Caco-2 (cell line): ENCODE measurements around the gene PHPT1. TPM values are rescaled to one million over a fixed set of nuclear protein-coding genes. Genes with fewer than 3 reads are reported as not detected.

ENCODE experiments used
- Bru-seq: library from RNA; stranded (reverse); fragments of 400-500 nt; gene quantifications from one replicate; lab custom pipeline; 2021; lab: Mats Ljungman, UMichigan
- BruChase-seq, 2 experiments: library from RNA; stranded (reverse); fragments of 400-500 nt; gene quantifications; one replicate each; lab custom pipeline; 2021; lab: Mats Ljungman, UMichigan
- BruUV-seq: library from RNA; stranded (reverse); fragments of 400-500 nt; replicated peaks from 2 replicates; lab custom pipeline; 2021; lab: Mats Ljungman, UMichigan
- CTCF ChIA-PET: fragments of 300-600 bp; sonication (Branson Sonifier 250); formaldehyde crosslinking; loops from one replicate; lab custom pipeline; 2022; ENCODE audit warnings: antibody characterized with exemption; lab: Charles Lee
- POLR2A ChIA-PET: fragments of 300-600 bp; sonication (Branson Sonifier 250); formaldehyde crosslinking; loops from one replicate; lab custom pipeline; 2022; ENCODE audit warnings: antibody characterized with exemption; lab: Charles Lee
- DNase-seq, 2 experiments: peaks; one replicate each; pipeline versions ENCODE4 v3.0.0 to v3.0.0-alpha.2; 2020 to 2022
- H3K27me3 ChIP-seq: replicated peaks from 2 replicates; pipeline ENCODE4 v1.6.0; 2011; ENCODE audit warnings: low read length; ENCODE audit not compliant: control insufficient read depth, insufficient read depth
- H3K36me3 ChIP-seq: 2 replicates; pipeline ENCODE4 v1.5.1; 2011; ENCODE audit warnings: low read length; ENCODE audit not compliant: control insufficient read depth, insufficient read depth
- H3K4me1 ChIP-seq: fragments of 250-450 bp; sonication (Bioruptor Pico); 2 replicates; pipeline ENCODE4 v1.5.1; 2020; ENCODE audit warnings: mild to moderate bottlenecking
- H3K4me3 ChIP-seq: 2 replicates; pipeline ENCODE4 v1.5.1; 2011; ENCODE audit warnings: low read depth, mild to moderate bottlenecking, control low read depth, low read length
- H3K9me3 ChIP-seq: fragments of 250-450 bp; sonication (Bioruptor Pico); 2 replicates; pipeline ENCODE4 v1.5.1; 2020; ENCODE audit warnings: mild to moderate bottlenecking, moderate library complexity
- H3K27ac Mint-ChIP-seq: one replicate; pipeline ENCODE4 v1.8.0; 2022; ENCODE audit warnings: mixed read lengths; ENCODE audit not compliant: unreplicated experiment
- H3K27me3 Mint-ChIP-seq: one replicate; pipeline ENCODE4 v1.8.0; 2022; ENCODE audit warnings: mixed read lengths; ENCODE audit not compliant: insufficient read depth, unreplicated experiment
- H3K36me3 Mint-ChIP-seq: one replicate; pipeline ENCODE4 v1.8.0; 2022; ENCODE audit warnings: mild to moderate bottlenecking, mixed read lengths; ENCODE audit not compliant: insufficient read depth, unreplicated experiment
- H3K4me1 Mint-ChIP-seq: one replicate; pipeline ENCODE4 v1.8.0; 2022; ENCODE audit warnings: low read depth, mixed read lengths; ENCODE audit not compliant: unreplicated experiment
- H3K4me3 Mint-ChIP-seq: one replicate; pipeline ENCODE4 v1.8.0; 2022; ENCODE audit warnings: mild to moderate bottlenecking, moderate library complexity, mixed read lengths; ENCODE audit not compliant: unreplicated experiment
- H3K9me3 Mint-ChIP-seq: one replicate; pipeline ENCODE4 v1.8.0; 2022; ENCODE audit warnings: mixed read lengths; ENCODE audit not compliant: unreplicated experiment
- CTCF ChIP-seq, 2 experiments: fragments of 200-600 bp in 1 of 2; IDR thresholded peaks; 1 replicate in 1 of 2; 2 replicates in 1 of 2; pipeline versions ENCODE4 v1.5.1 to v1.8.0; 2011 to 2022; ENCODE audit warnings: antibody characterized with exemption in 1 of 2, control low read depth in 1 of 2, inconsistent platforms in 1 of 2, low read depth in 1 of 2, low read length in 1 of 2, mild to moderate bottlenecking in 1 of 2, moderate library complexity in 1 of 2; ENCODE audit not compliant: insufficient read depth in 1 of 2, severe bottlenecking in 1 of 2, unreplicated experiment in 1 of 2
- intact Hi-C: fragments of 100-400 bp; cut with micrococcal nuclease; formaldehyde crosslinking; loops from one replicate; pipeline ENCODE4 v1.10.0; 2022; ENCODE audit not compliant: unreplicated experiment
- long read RNA-seq: library from polyadenylated mRNA; stranded (forward); transcript quantifications from one replicate; pipeline ENCODE4 v2.0.0, GENCODE V29; 2022
- total RNA-seq: library from RNA; stranded (reverse); gene quantifications from 2 replicates; pipeline ENCODE4 v1.2.3, GENCODE V29; 2022

The PHPT1 gene
- total RNA-seq (103 and 105 TPM in 2 replicates), Bru-seq, nascent RNA (percentile 68 among the genes with signal in this experiment), BruChase-seq, experiment 1, labeled RNA remaining after a 2-hour chase (percentile 77 among the genes with signal in this experiment), BruChase-seq, experiment 2, labeled RNA remaining after a 6-hour chase (percentile 91 among the genes with signal in this experiment)
- long read RNA-seq, transcript PHPT1-205 (3 exons, 1,316 nt): minor isoform, 17 of 198 reads
- long read RNA-seq, transcript PHPT1-201 (3 exons, 890 nt): major isoform, 158 of 198 reads
- long read RNA-seq, partial matches to known transcripts: 13 of 198 reads
- long read RNA-seq, other reads (novel, unspliced or antisense): 5 of 198 reads

- intact Hi-C loops: loop anchor here (1.0 to 10.0 kb wide), 3 partner anchors 17 to 96 kb away; partner anchors contain the start of genes C8G, EDF1, FBXW5 and RABL6
- ChIA-PET CTCF (interaction anchor here (1.5 kb wide), 1 partner anchor 186 kb away, joined by 3 read pairs; no protein-coding TSS in a partner anchor), POLR2A (no interaction called here)
- H3K27me3 ChIP-seq: no peaks in the 10 kb centered on the region
- peak within 1 kb of the TSS; percentile 97 for H3K4me3 ChIP-seq
- TF ChIP-seq CTCF (IDR thresholded peaks at IDR 0.05; ENCODE audit: insufficient read depth in 1 of 2, low read depth in 1 of 2, low read length in 1 of 2, severe bottlenecking in 1 of 2, unreplicated experiment in 1 of 2): no peak
- Mint-ChIP-seq H3K27me3 (no peaks in the 10 kb centered on the region), H3K4me3 (peak within 1 kb of the TSS; percentile 97), H3K9me3 (no peaks in the 10 kb centered on the region), H3K36me3 (peaks cover 60% of the 10 kb centered on the region), H3K27ac (peak within 1 kb of the TSS; percentile 87), H3K4me1 (no peaks in the 10 kb centered on the region)
- peak; percentile 99 for DNase-seq
- H3K9me3 ChIP-seq: no peaks in the 10 kb centered on the region
- BruUV-seq: no TSS peak
- peaks cover 8% of the 10 kb centered on the region; the same call in 1 of the 2 replicates for H3K4me1 ChIP-seq
- H3K36me3 ChIP-seq: peaks cover 1% of the 10 kb centered on the region; the same call in 1 of the 2 replicates
These were observed at the start of gene PHPT1 for GRCh38 chr9:136849038-136849959. TSS of gene PHPT1 (plus strand) at chr9:136849409. CDS start at chr9:136849431, 22 bp downstream.

DNA sequence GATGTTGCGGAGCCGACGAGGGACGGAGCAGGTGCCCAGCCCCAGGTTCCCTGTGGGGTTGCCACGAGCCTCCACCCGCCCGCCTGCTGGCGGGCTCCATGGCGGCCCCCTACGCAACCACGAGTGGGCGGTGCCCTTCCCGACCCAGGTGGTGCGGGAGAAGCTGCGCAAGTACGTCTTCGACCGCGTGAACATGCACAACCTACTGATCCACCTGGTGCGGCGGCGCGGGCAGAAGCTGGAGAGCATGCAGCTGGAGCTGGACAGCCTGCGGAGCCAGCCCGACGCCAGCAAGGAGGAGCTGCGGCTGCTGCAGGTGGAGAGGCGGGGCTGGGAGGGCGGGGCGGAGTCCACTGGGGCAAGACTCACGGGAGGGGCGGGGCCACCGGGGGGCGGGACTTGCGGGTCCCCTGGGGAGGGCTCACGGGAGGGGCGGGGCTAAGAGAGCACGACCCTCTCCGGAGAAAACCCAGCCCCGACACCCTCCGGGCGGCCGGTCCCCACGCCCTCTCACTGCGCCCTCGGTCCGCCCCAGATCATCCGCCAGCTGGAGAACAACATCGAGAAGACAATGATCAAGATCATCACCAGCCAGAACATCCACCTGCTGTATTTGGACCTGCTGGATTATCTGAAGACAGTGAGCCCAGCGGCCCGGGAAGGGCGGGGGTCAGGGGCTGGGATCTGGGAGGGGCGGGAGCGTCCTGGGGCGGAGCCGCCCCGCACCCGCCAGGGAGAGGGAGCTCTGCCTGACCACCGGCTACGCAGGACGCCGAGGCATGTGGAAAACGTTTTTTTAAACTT, 49.2 kb upstream of the PHPT1 start:
- POLR2A ChIA-PET: interaction anchor here (0.7 to 2.0 kb wide), 8 partner anchors 9 to 441 kb away, joined by 3 to 11 read pairs (median 4); partner anchors contain the start of genes TMEM141, TRAF2 and TUBB4B
- H3K27me3 Mint-ChIP-seq: no peaks in the 10 kb centered on the region
- CTCF ChIA-PET: interaction anchor here (0.5 to 2.3 kb wide), 13 partner anchors 9 to 621 kb away, joined by 3 to 24 read pairs (median 6); partner anchors contain the start of genes AJM1 and TMEM141
- peak; percentile 90 to 96 for DNase-seq
- peaks cover 2% of the 10 kb centered on the region for H3K36me3 ChIP-seq
- H3K4me1 Mint-ChIP-seq: peaks cover 17% of the 10 kb centered on the region
- peaks cover 60% of the 10 kb centered on the region for H3K36me3 Mint-ChIP-seq
- intact Hi-C loops: loop anchor here (10.0 kb wide), 1 partner anchor 445 kb away; the partner anchor contains the start of gene TUBB4B
- H3K4me1 ChIP-seq: peaks cover 37% of the 10 kb centered on the region
- H3K27me3 ChIP-seq: no peaks in the 10 kb centered on the region
- H3K4me3 ChIP-seq: peak overlapping the region; percentile 78
- no TSS peak for BruUV-seq
- no peaks in the 10 kb centered on the region for H3K9me3 ChIP-seq
- H3K27ac Mint-ChIP-seq: peak overlapping the region; percentile 70
- no peak for TF ChIP-seq CTCF (IDR thresholded peaks at IDR 0.05; ENCODE audit: insufficient read depth in 1 of 2, low read depth in 1 of 2, low read length in 1 of 2, severe bottlenecking in 1 of 2, unreplicated experiment in 1 of 2)
- H3K9me3 Mint-ChIP-seq: no peaks in the 10 kb centered on the region
- peak overlapping the region; percentile 79 for H3K4me3 Mint-ChIP-seq
